HG03045 (cell line): ENCODE measurements around the gene PDSS2.
"Not testable (repeated sequence)": the region's sequence is repeated elsewhere in the genome, so short reads cannot be mapped to it uniquely, and the experiment has no call there.

Experiments
- ATAC-seq: cut with Tn5 transposase; IDR thresholded peaks from one replicate; pipeline ENCODE4 v1.9.1; 2021; ENCODE audit warnings: mild to moderate bottlenecking, moderate library complexity; ENCODE audit not compliant: unreplicated experiment

Gene PDSS2

GRCh38 chr6:107230448-107230847, 228.9 kb downstream of the PDSS2 start:
- ATAC-seq = no peak

GRCh38 chr6:107230024-107230423, 229.3 kb downstream of the PDSS2 start:
- ATAC-seq = no peak

- no peak for ATAC-seq
Measured at GRCh38 chr6:107228754-107229153, 230.6 kb downstream of the PDSS2 start.

- no peak for ATAC-seq
Measured at GRCh38 chr6:107221519-107221918, 237.8 kb downstream of the PDSS2 start.

- no peak for ATAC-seq
Measured at GRCh38 chr6:107219851-107220250, 239.5 kb downstream of the PDSS2 start.

GRCh38 chr6:107218142-107218541, 241.2 kb downstream of the PDSS2 start:
- ATAC-seq = no peak

- no peak for ATAC-seq
Measured at GRCh38 chr6:107217248-107217647, 242.1 kb downstream of the PDSS2 start.

GRCh38 chr6:107216197-107216933, 243.0 kb downstream of the PDSS2 start:
- no peak for ATAC-seq

- no peak for ATAC-seq
Measured at GRCh38 chr6:107215334-107215733, 244.0 kb downstream of the PDSS2 start.

GRCh38 chr6:107214655-107215054, 244.7 kb downstream of the PDSS2 start:
- no peak for ATAC-seq

GRCh38 chr6:107209406-107210305, 249.7 kb downstream of the PDSS2 start:
- ATAC-seq = no peak

GRCh38 chr6:107207251-107207873, 252.0 kb downstream of the PDSS2 start:
- ATAC-seq = no peak

- no peak for ATAC-seq
Measured at GRCh38 chr6:107205058-107205998, 254.0 kb downstream of the PDSS2 start.

- ATAC-seq = no peak
Measured at GRCh38 chr6:107202876-107203468, 256.4 kb downstream of the PDSS2 start.

- ATAC-seq = no peak
Measured at GRCh38 chr6:107198631-107199416, 260.5 kb downstream of the PDSS2 start.

- ATAC-seq = no peak
Measured at GRCh38 chr6:107196152-107196551, 263.2 kb downstream of the PDSS2 start.

GRCh38 chr6:107194723-107195122, 264.6 kb downstream of the PDSS2 start:
- ATAC-seq = not testable (repeated sequence)

- no peak for ATAC-seq
Measured at GRCh38 chr6:107192830-107193229, 266.5 kb downstream of the PDSS2 start.

- ATAC-seq = no peak
Measured at GRCh38 chr6:107187630-107188029, 271.7 kb downstream of the PDSS2 start.
